HepG2 (cell line): ENCODE results near the gene LITAFD. TPM values are rescaled to one million over a fixed set of nuclear protein-coding genes. Genes with fewer than 3 reads are reported as not detected.

Experiments used
- CREB1 ChIP-seq, 2 experiments: fragments of 450-650 bp in 1 of 2; IDR thresholded peaks; 2 replicates each; pipeline ENCODE4 v1.6.1; 2016 to 2017; ENCODE audit warnings: control low read depth in 1 of 2, mild to moderate bottlenecking in 1 of 2, missing compliant biosample characterization in 1 of 2, missing genetic modification characterization in 1 of 2
- DR1 ChIP-seq: sonication (generic); formaldehyde crosslinking; IDR thresholded peaks from 2 replicates; pipeline ENCODE4 v1.8.0; 2021; ENCODE audit warnings: mild to moderate bottlenecking, missing genetic modification reagents, inconsistent platforms
- DZIP1 ChIP-seq: sonication (generic); formaldehyde crosslinking; IDR thresholded peaks from 2 replicates; pipeline ENCODE4 v1.5.0; 2020; ENCODE audit warnings: mild to moderate bottlenecking, missing genetic modification reagents
- KIAA2018 ChIP-seq: sonication (generic); formaldehyde crosslinking; IDR thresholded peaks from 2 replicates; pipeline ENCODE4 v1.5.0; 2020; ENCODE audit warnings: mild to moderate bottlenecking, missing genetic modification reagents, borderline replicate concordance
- NFE2L1 ChIP-seq: sonication (generic); formaldehyde crosslinking; IDR thresholded peaks from 2 replicates; pipeline ENCODE4 v1.4.0; 2020; ENCODE audit warnings: missing genetic modification reagents, mild to moderate bottlenecking, borderline replicate concordance
- PAX8 ChIP-seq: sonication (generic); formaldehyde crosslinking; IDR thresholded peaks from 2 replicates; pipeline ENCODE4 v1.8.0; 2022; ENCODE audit warnings: mild to moderate bottlenecking, missing genetic modification reagents, borderline replicate concordance
- PCBP1 ChIP-seq: fragments of 200-400 bp; formaldehyde crosslinking; IDR thresholded peaks from 2 replicates; pipeline ENCODE4 v1.6.1; 2017; ENCODE audit warnings: mild to moderate bottlenecking, low read depth, low read length, borderline replicate concordance
- RELA ChIP-seq: sonication (generic); formaldehyde crosslinking; IDR thresholded peaks from 2 replicates; pipeline ENCODE4 v1.4.0; 2020; ENCODE audit warnings: missing genetic modification reagents
- SKI ChIP-seq: fragments of 450-650 bp; IDR thresholded peaks from one replicate; pipeline ENCODE4 v1.6.1; 2018; ENCODE audit warnings: mild to moderate bottlenecking; ENCODE audit not compliant: partially characterized antibody
- SNAPC5 ChIP-seq: sonication (generic); formaldehyde crosslinking; IDR thresholded peaks from 2 replicates; pipeline ENCODE4 v1.8.1; 2023; ENCODE audit warnings: mild to moderate bottlenecking, missing genetic modification reagents, borderline replicate concordance
- ZBTB37 ChIP-seq: sonication (generic); formaldehyde crosslinking; IDR thresholded peaks from 2 replicates; pipeline ENCODE4 v1.4.0; 2020; ENCODE audit warnings: mild to moderate bottlenecking, missing genetic modification reagents
- ZIK1 ChIP-seq: sonication (generic); formaldehyde crosslinking; IDR thresholded peaks from 2 replicates; pipeline ENCODE4 v1.5.0; 2020; ENCODE audit warnings: mild to moderate bottlenecking, low read depth, missing genetic modification reagents, borderline replicate concordance
- ZNF124 ChIP-seq: sonication (generic); formaldehyde crosslinking; IDR thresholded peaks from 2 replicates; pipeline ENCODE4 v1.4.0; 2020; ENCODE audit warnings: missing genetic modification reagents
- ZNF263 ChIP-seq: sonication (generic); formaldehyde crosslinking; IDR thresholded peaks from 2 replicates; pipeline ENCODE4 v1.4.0; 2020; ENCODE audit warnings: missing genetic modification reagents
- ZNF703 ChIP-seq: sonication (generic); formaldehyde crosslinking; IDR thresholded peaks from 2 replicates; pipeline ENCODE4 v1.5.1; 2020; ENCODE audit warnings: missing genetic modification reagents, mild to moderate bottlenecking, moderate library complexity, borderline replicate concordance
- polyA plus RNA-seq, 8 experiments: library from polyadenylated mRNA; depleted of rRNA in 3 of 8; stranded (reverse) in 7 of 8; unstranded in 1 of 8; fragments of >200 nt; fragmentation: Illumina TruSeq in 4 of 8; extraction: Trizol in 4 of 8; gene quantifications; 2 replicates each; pipeline versions ENCODE4 v1.2.1 to v1.2.3, GENCODE V29; 2011 to 2016; ENCODE audit warnings: low read depth in 4 of 8, missing spikeins in 1 of 8, mixed read lengths in 1 of 8; ENCODE audit not compliant: insufficient read depth in 1 of 8
- total RNA-seq, 5 experiments: library from RNA; depleted of rRNA; stranded (reverse); fragments of >200 nt; fragmentation: Illumina TruSeq; extraction: Trizol; gene quantifications; 2 replicates each; pipeline ENCODE4 v1.2.3, GENCODE V29; 2016; ENCODE audit warnings: low read depth in 1 of 5

Gene LITAFD
- total and polyA plus RNA-seq, 2 of the 13 experiments (the other 11 are each of a cell fraction or from before 2014, with no cell fraction given) = not detected

- peak; percentile 58; the same call in 1 of the 2 replicates for TF ChIP-seq ZNF703 (CRISPR knock-in tag)
- TF ChIP-seq SNAPC5 (CRISPR knock-in tag) = peak; percentile 57; the same call in 1 of the 2 replicates
- TF ChIP-seq DZIP1 (CRISPR knock-in tag) = peak; percentile 29; the same call in 1 of the 2 replicates
- TF ChIP-seq ZNF124 = no peak
- TF ChIP-seq NFE2L1 (CRISPR knock-in tag) = no peak
- TF ChIP-seq KIAA2018 (CRISPR knock-in tag) = no peak
- 0 out of 2 replicates have a peak, but pooled peaks have one; percentile 31 for TF ChIP-seq ZIK1
- no peak for TF ChIP-seq PAX8 (CRISPR knock-in tag)
- no peak for TF ChIP-seq SKI
- TF ChIP-seq PCBP1 = peak; percentile 68; the same call in 1 of the 2 replicates
- no peak for TF ChIP-seq CREB1 (IDR thresholded peaks at IDR 0.05)
- TF ChIP-seq CREB1 (CRISPR knock-in tag; IDR thresholded peaks at IDR 0.05) = no peak
- TF ChIP-seq ZBTB37 (CRISPR knock-in tag) = peak; percentile 79; the same call in 1 of the 2 replicates
- no peak for TF ChIP-seq RELA (CRISPR knock-in tag)
- TF ChIP-seq ZNF263 (CRISPR knock-in tag) = no peak
- TF ChIP-seq DR1 = peak; percentile 68
Observed at GRCh38 chr16:8868416-8869211, 13.5 kb upstream of the LITAFD start, which contains the start of gene CARHSP1 (continued).
